Ascending aorta (tissue), 2 donors: Measurements from ENCODE around the gene FBXO41. TPM values are rescaled to one million over a fixed set of nuclear protein-coding genes. Genes with fewer than 3 reads are reported as not detected.
"Not testable (repeated sequence)": the region's sequence is repeated elsewhere in the genome, so short reads cannot be mapped to it uniquely, and the experiment has no call there.

ENCODE experiments used
- DNase-seq, 2 donors: peaks; one replicate each; pipeline ENCODE4 v3.0.0-alpha.2; 2019; ENCODE audit warnings: low spot score in 2 of 2
- H3K27ac ChIP-seq, 2 donors: fragments of 200-600 bp; sonication (generic); one replicate each; pipeline ENCODE4 v1.5.1; 2016 to 2017; ENCODE audit warnings: mild to moderate bottlenecking in 1 of 2
- H3K27me3 ChIP-seq: fragments of 200-600 bp; sonication (generic); one replicate; pipeline ENCODE4 v1.5.1; 2017
- H3K36me3 ChIP-seq, 2 donors: fragments of 200-600 bp; sonication (generic); one replicate each; pipeline ENCODE4 v1.5.1; 2016
- H3K4me1 ChIP-seq, 2 donors: fragments of 200-600 bp; sonication (generic); one replicate each; pipeline ENCODE4 v1.5.1; 2016 to 2017; ENCODE audit warnings: mild to moderate bottlenecking in 1 of 2
- H3K4me3 ChIP-seq, 2 donors: fragments of 200-600 bp; sonication (generic); one replicate each; pipeline ENCODE4 v1.5.1; 2016 to 2017; ENCODE audit warnings: mild to moderate bottlenecking in 1 of 2
- H3K9me3 ChIP-seq, 2 donors: fragments of 200-600 bp; sonication (generic); one replicate each; pipeline ENCODE4 v1.5.1; 2016
- intact Hi-C: fragments of 100-400 bp; cut with DNase I; formaldehyde crosslinking; loops from one replicate; pipeline ENCODE4 v1.15.1; 2023
- total RNA-seq: library from RNA; depleted of rRNA; stranded (reverse); fragments of >200 nt; gene quantifications from one replicate; pipeline ENCODE4 v1.1.0, GENCODE V29; 2016
- TF ChIP-seq, protein P1 (sequence below), 3 experiments: fragments of 200-600 bp in 2 of 3; fragments of 450-650 bp in 1 of 3; sonication (generic) in 2 of 3; IDR thresholded peaks; one replicate each; pipeline ENCODE4 v1.5.1; 2016 to 2019; ENCODE audit warnings: antibody characterized with exemption in 3 of 3, mild to moderate bottlenecking in 1 of 3, moderate library complexity in 1 of 3

The FBXO41 gene
- total RNA-seq, 1 donor from 2014 or later = 5.2 TPM

- H3K4me1 ChIP-seq = peaks cover 3 to 6% of the 10 kb centered on the region in 2 donors
- DNase-seq = no peak
- H3K36me3 ChIP-seq = no peaks in the 10 kb centered on the region
- no peak overlapping the region for H3K4me3 ChIP-seq
- no peak overlapping the region for H3K27ac ChIP-seq
- TF ChIP-seq, protein P1, sequence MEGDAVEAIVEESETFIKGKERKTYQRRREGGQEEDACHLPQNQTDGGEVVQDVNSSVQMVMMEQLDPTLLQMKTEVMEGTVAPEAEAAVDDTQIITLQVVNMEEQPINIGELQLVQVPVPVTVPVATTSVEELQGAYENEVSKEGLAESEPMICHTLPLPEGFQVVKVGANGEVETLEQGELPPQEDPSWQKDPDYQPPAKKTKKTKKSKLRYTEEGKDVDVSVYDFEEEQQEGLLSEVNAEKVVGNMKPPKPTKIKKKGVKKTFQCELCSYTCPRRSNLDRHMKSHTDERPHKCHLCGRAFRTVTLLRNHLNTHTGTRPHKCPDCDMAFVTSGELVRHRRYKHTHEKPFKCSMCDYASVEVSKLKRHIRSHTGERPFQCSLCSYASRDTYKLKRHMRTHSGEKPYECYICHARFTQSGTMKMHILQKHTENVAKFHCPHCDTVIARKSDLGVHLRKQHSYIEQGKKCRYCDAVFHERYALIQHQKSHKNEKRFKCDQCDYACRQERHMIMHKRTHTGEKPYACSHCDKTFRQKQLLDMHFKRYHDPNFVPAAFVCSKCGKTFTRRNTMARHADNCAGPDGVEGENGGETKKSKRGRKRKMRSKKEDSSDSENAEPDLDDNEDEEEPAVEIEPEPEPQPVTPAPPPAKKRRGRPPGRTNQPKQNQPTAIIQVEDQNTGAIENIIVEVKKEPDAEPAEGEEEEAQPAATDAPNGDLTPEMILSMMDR (IDR thresholded peaks at IDR 0.05) = no peak
- intact Hi-C loops = no loop called here
- no peaks in the 10 kb centered on the region for H3K9me3 ChIP-seq
- peaks cover 4% of the 10 kb centered on the region for H3K27me3 ChIP-seq
Observed at GRCh38 chr2:73266061-73266901, 18.0 kb downstream of the FBXO41 start.

- Histone ChIP-seq H3K27me3 (peaks cover 4% of the 10 kb centered on the region), H3K4me3 (no peak overlapping the region), H3K9me3 (no peaks in the 10 kb centered on the region), H3K27ac (no peak overlapping the region), H3K36me3 (no peaks in the 10 kb centered on the region), H3K4me1 (peaks cover 3 to 6% of the 10 kb centered on the region in 2 donors)
- intact Hi-C loops = no loop called here
- no peak for DNase-seq
- TF ChIP-seq, protein P1 (IDR thresholded peaks at IDR 0.05) = no peak
Observed at GRCh38 chr2:73265298-73266060, 18.8 kb downstream of the FBXO41 start.

DNA sequence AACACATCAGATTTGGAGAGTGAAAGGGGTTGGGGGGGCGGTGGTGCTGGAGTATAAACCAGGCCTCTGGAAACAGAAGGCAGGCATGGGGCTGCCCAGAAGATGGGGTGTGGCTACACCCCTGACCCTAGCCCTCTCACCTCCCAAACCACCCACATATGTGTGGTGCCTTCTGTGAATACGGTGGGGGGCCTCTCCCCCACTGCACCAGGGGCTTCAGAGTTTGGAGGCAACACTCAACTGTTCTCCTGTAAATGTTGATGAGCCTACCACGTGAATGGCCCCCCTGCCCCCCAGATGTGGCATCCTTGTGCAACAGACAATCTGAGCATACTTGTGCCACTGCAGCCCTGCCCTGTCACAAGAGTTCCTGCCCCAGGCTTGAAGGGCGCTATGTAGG, 19.5 kb downstream of the FBXO41 start:
- intact Hi-C loops = no loop called here

GRCh38 chr2:73264332-73264606, 20.0 kb downstream of the FBXO41 start:
- H3K9me3 ChIP-seq = no peaks in the 10 kb centered on the region
- no peaks in the 10 kb centered on the region for H3K36me3 ChIP-seq
- intact Hi-C loops = no loop called here
- peaks cover 4% of the 10 kb centered on the region for H3K27me3 ChIP-seq
- no peak overlapping the region for H3K4me3 ChIP-seq
- no peak overlapping the region for H3K27ac ChIP-seq
- DNase-seq = no peak
- TF ChIP-seq, protein P1 (IDR thresholded peaks at IDR 0.05) = no peak
- H3K4me1 ChIP-seq = peaks cover 3 to 6% of the 10 kb centered on the region in 2 donors

More for the DNA sequence above, 19.5 kb downstream of the FBXO41 start:
- Histone ChIP-seq H3K4me1 (peaks cover 3 to 6% of the 10 kb centered on the region in 2 donors), H3K36me3 (no peaks in the 10 kb centered on the region), H3K9me3 (no peaks in the 10 kb centered on the region), H3K27ac (no peak overlapping the region), H3K4me3 (no peak overlapping the region), H3K27me3 (peaks cover 4% of the 10 kb centered on the region)
- DNase-seq = no peak
- TF ChIP-seq, protein P1 (IDR thresholded peaks at IDR 0.05) = no peak

- Histone ChIP-seq H3K27me3 (no peaks in the 10 kb centered on the region), H3K36me3 (no peaks in the 10 kb centered on the region), H3K4me3 (no peak overlapping the region), H3K27ac (no peak overlapping the region), H3K9me3 (no peaks in the 10 kb centered on the region), H3K4me1 (peaks cover 0 to 3% of the 10 kb centered on the region in 2 donors)
- TF ChIP-seq, protein P1 (IDR thresholded peaks at IDR 0.05) = no peak
- DNase-seq = no peak
- intact Hi-C loops = no loop called here
Observed at GRCh38 chr2:73263540-73264331, 20.5 kb downstream of the FBXO41 start.

DNA sequence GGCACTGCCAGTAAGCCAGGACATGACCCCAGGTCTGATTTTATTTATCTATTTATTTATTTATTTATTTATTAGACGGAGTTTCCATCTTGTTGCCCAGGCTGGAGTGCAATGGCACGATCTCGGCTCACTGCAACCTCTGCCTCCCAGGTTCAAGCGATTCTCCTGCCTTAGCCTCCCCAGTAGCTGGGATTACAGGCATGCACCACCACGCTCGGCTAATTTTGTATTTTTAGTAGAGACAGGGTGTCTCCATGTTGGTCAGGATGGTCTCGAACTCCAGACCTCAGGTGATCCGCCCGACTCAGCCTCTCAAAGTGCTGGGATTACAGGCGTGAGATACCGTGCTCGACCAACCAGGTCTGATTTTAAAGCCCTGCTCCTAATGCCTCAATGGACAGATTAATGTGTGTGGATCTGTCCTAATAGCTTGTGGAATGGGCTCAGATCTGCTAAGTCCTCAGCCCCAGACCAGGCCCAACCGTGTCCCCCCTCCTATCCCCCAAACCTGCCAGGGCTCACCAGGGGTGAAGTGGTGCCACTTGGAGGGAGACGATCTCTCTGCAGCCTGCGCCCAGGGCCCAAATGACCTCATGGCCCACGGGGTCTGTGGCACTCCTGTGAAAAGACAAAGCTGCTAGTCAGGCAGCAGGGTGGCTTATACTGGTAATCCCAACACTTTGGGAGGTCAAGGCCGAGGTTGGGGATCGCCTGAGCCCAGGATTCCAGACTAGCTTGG, 21.4 kb downstream of the FBXO41 start:
- intact Hi-C loops = not testable (repeated sequence)

More for the DNA sequence above, 21.4 kb downstream of the FBXO41 start:
- not testable (repeated sequence) for H3K27me3 ChIP-seq, H3K9me3 ChIP-seq, H3K4me1 ChIP-seq, H3K4me3 ChIP-seq, DNase-seq, H3K36me3 ChIP-seq, H3K27ac ChIP-seq
